Thoracic aorta (tissue), 2 donors: ENCODE measurements around the gene CNNM2. TPM values are rescaled to one million over a fixed set of nuclear protein-coding genes. Genes with fewer than 3 reads are reported as not detected.

ENCODE experiments used
- ATAC-seq: fragments of 150-250 bp; one replicate; pipeline ENCODE4 v1.8.0; 2017; ENCODE audit warnings: low read depth; ENCODE audit not compliant: insufficient number of reproducible peaks, low FRiP score
- DNase-seq: peaks from one replicate; pipeline ENCODE4 v3.0.0-alpha.2; 2020; ENCODE audit warnings: low spot score
- H3K27ac ChIP-seq, 2 donors: fragments of 200-600 bp; sonication (generic); 1 replicate in 1 of 2; 2 replicates in 1 of 2; pipeline ENCODE4 v1.5.1; 2016; ENCODE audit warnings: mild to moderate bottlenecking in 2 of 2, moderate library complexity in 2 of 2
- H3K27me3 ChIP-seq: fragments of 200-600 bp; sonication (generic); replicated peaks from 2 replicates; pipeline ENCODE4 v1.6.0; 2016; ENCODE audit warnings: mild to moderate bottlenecking; ENCODE audit not compliant: insufficient read depth
- H3K36me3 ChIP-seq: fragments of 200-600 bp; sonication (generic); one replicate; pipeline ENCODE4 v1.5.1; 2016
- H3K4me1 ChIP-seq, 2 donors: fragments of 200-600 bp; sonication (generic); 1 replicate in 1 of 2; 2 replicates in 1 of 2; pipeline versions ENCODE4 v1.5.1 to v1.6.0; 2016; ENCODE audit warnings: low read depth in 2 of 2, mild to moderate bottlenecking in 1 of 2; ENCODE audit not compliant: control insufficient read depth in 1 of 2
- H3K4me3 ChIP-seq: fragments of 200-600 bp; sonication (generic); 2 replicates; pipeline ENCODE4 v1.5.1; 2016; ENCODE audit warnings: mild to moderate bottlenecking
- H3K9me3 ChIP-seq: fragments of 200-600 bp; sonication (generic); 2 replicates; pipeline ENCODE4 v1.5.1; 2016
- CTCF ChIP-seq: fragments of 200-600 bp; sonication (generic); IDR thresholded peaks from one replicate; pipeline ENCODE4 v1.5.1; 2019; ENCODE audit warnings: antibody characterized with exemption
- total RNA-seq, 2 donors: library from RNA; depleted of rRNA; stranded (reverse); fragments of >200 nt; gene quantifications; one replicate each; pipeline versions ENCODE4 v1.1.0 to v1.2.3, GENCODE V29; 2016

Gene CNNM2
- total RNA-seq, 2 donors from 2014 or later, result 12.2 to 24.5 TPM

GRCh38 chr10:102876747-102877153 lies 41.3 kb upstream of the CNNM2 start:
- Histone ChIP-seq H3K27ac (no peak overlapping the region), H3K36me3 (no peaks in the 10 kb centered on the region), H3K4me1 (no peaks in the 10 kb centered on the region), H3K27me3 (no peaks in the 10 kb centered on the region), H3K9me3 (no peaks in the 10 kb centered on the region), H3K4me3 (no peak overlapping the region)
- no peak for DNase-seq
- no peak for ATAC-seq
- TF ChIP-seq CTCF, result no peak

GRCh38 chr10:102878629-102879028 lies 39.5 kb upstream of the CNNM2 start:
- TF ChIP-seq CTCF, result no peak
- no peaks in the 10 kb centered on the region for H3K4me1 ChIP-seq
- DNase-seq, result no peak
- no peaks in the 10 kb centered on the region for H3K36me3 ChIP-seq
- no peaks in the 10 kb centered on the region for H3K27me3 ChIP-seq
- H3K27ac ChIP-seq, result no peak overlapping the region
- no peak for ATAC-seq
- no peaks in the 10 kb centered on the region for H3K9me3 ChIP-seq
- H3K4me3 ChIP-seq, result no peak overlapping the region

GRCh38 chr10:102880256-102880655 lies 37.8 kb upstream of the CNNM2 start:
- ATAC-seq (no peak), DNase-seq (no peak)
- Histone ChIP-seq H3K4me1 (no peaks in the 10 kb centered on the region), H3K36me3 (no peaks in the 10 kb centered on the region), H3K27me3 (no peaks in the 10 kb centered on the region), H3K4me3 (no peak overlapping the region), H3K27ac (no peak overlapping the region), H3K9me3 (no peaks in the 10 kb centered on the region)
- TF ChIP-seq CTCF, result no peak

- DNase-seq (no peak), ATAC-seq (no peak)
- Histone ChIP-seq H3K36me3 (peaks cover 3% of the 10 kb centered on the region), H3K9me3 (no peaks in the 10 kb centered on the region), H3K27me3 (no peaks in the 10 kb centered on the region), H3K4me3 (no peak overlapping the region), H3K4me1 (no peaks in the 10 kb centered on the region), H3K27ac (no peak overlapping the region)
- TF ChIP-seq CTCF, result no peak
Measured at GRCh38 chr10:102888048-102888447, 30.0 kb upstream of the CNNM2 start.

- Histone ChIP-seq H3K4me1 (no peaks in the 10 kb centered on the region), H3K4me3 (no peak overlapping the region), H3K27me3 (no peaks in the 10 kb centered on the region), H3K36me3 (peaks cover 3% of the 10 kb centered on the region), H3K9me3 (no peaks in the 10 kb centered on the region), H3K27ac (no peak overlapping the region)
- no peak for TF ChIP-seq CTCF
- ATAC-seq (no peak), DNase-seq (no peak)
Measured at GRCh38 chr10:102894466-102895213, 23.5 kb upstream of the CNNM2 start.
